IMR-90 (cell line): ENCODE data around the gene HOGA1. TPM values are rescaled to one million over a fixed set of nuclear protein-coding genes. Genes with fewer than 3 reads are reported as not detected.

Experiments used
- ATAC-seq: fragments of 200-7000 bp; cut with Tn5 transposase; 2 replicates; pipeline ENCODE4 v1.9.1; 2020; ENCODE audit warnings: low read depth, mild to moderate bottlenecking, moderate library complexity
- BruUV-seq: library from RNA; stranded (reverse); fragments of 400-500 nt; replicated peaks from 2 replicates; lab custom pipeline; 2021; lab: Mats Ljungman, UMichigan
- CTCF ChIA-PET: fragments of 300-600 bp; formaldehyde crosslinking; extraction: SDS; loops from one replicate; lab custom pipeline; 2021; ENCODE audit warnings: antibody characterized with exemption; lab: Yijun Ruan, JAX
- POLR2A ChIA-PET: fragments of 300-600 bp; sonication (Branson Sonifier 250); formaldehyde crosslinking; loops from one replicate; lab custom pipeline; 2022; ENCODE audit warnings: antibody characterized with exemption; ENCODE audit not compliant: unreplicated experiment; lab: Charles Lee
- DNase-seq: peaks from one replicate; pipeline ENCODE4 v3.0.0; 2013
- H2AFZ ChIP-seq: replicated peaks from 2 replicates; pipeline ENCODE3; 2013; ENCODE audit warnings: low read length, mild to moderate bottlenecking; ENCODE audit not compliant: poor library complexity
- H2AK5ac ChIP-seq: 2 replicates; pipeline ENCODE4 v1.6.1; 2013; ENCODE audit warnings: low read depth, low read length, inconsistent platforms
- H2AK9ac ChIP-seq: replicated peaks from 2 replicates; pipeline ENCODE3; 2013; ENCODE audit warnings: mild to moderate bottlenecking, low read depth, low read length, moderate library complexity; ENCODE audit not compliant: poor library complexity
- H2BK120ac ChIP-seq: 2 replicates; pipeline ENCODE4 v1.6.1; 2013; ENCODE audit warnings: low read depth, low read length, inconsistent platforms
- H2BK15ac ChIP-seq: 3 replicates; pipeline ENCODE4 v1.6.1; 2013; ENCODE audit warnings: low read depth, low read length, inconsistent platforms
- H2BK20ac ChIP-seq: 2 replicates; pipeline ENCODE4 v1.6.1; 2013; ENCODE audit warnings: low read depth, mild to moderate bottlenecking, inconsistent platforms, low read length, moderate library complexity
- H2BK5ac ChIP-seq: 2 replicates; pipeline ENCODE4 v1.6.1; 2013; ENCODE audit warnings: mild to moderate bottlenecking, low read depth, low read length, inconsistent platforms; ENCODE audit not compliant: poor library complexity, severe bottlenecking
- H3K14ac ChIP-seq: replicated peaks from 2 replicates; pipeline ENCODE4 v1.6.1; 2013; ENCODE audit warnings: low read depth, low read length, inconsistent platforms
- H3K18ac ChIP-seq: 2 replicates; pipeline ENCODE4 v1.6.1; 2013; ENCODE audit warnings: low read depth, low read length, control low read depth
- H3K23ac ChIP-seq: 2 replicates; pipeline ENCODE4 v1.6.1; 2013; ENCODE audit warnings: low read depth, low read length, inconsistent platforms
- H3K27ac ChIP-seq: 2 replicates; pipeline ENCODE4 v1.5.1; 2013; ENCODE audit warnings: mild to moderate bottlenecking, control low read depth, low read length; ENCODE audit not compliant: insufficient read depth
- H3K27me3 ChIP-seq: 2 replicates; pipeline ENCODE4 v1.6.1; 2013; ENCODE audit warnings: low read length; ENCODE audit not compliant: control insufficient read depth, insufficient read depth
- H3K36me3 ChIP-seq: 2 replicates; pipeline ENCODE4 v1.6.1; 2013; ENCODE audit warnings: low read length, mixed read lengths; ENCODE audit not compliant: control insufficient read depth, insufficient read depth
- H3K4ac ChIP-seq: 2 replicates; pipeline ENCODE4 v1.6.1; 2013; ENCODE audit warnings: low read depth, low read length, inconsistent platforms
- H3K4me1 ChIP-seq: 2 replicates; pipeline ENCODE4 v1.6.1; 2013; ENCODE audit warnings: low read length, mixed read lengths; ENCODE audit not compliant: control insufficient read depth, insufficient read depth
- H3K4me2 ChIP-seq: 2 replicates; pipeline ENCODE4 v1.6.1; 2013; ENCODE audit warnings: low read depth, mild to moderate bottlenecking, control low read depth, low read length, moderate library complexity
- H3K4me3 ChIP-seq: 2 replicates; pipeline ENCODE4 v1.5.1; 2013; ENCODE audit warnings: low read depth, mild to moderate bottlenecking, control low read depth, low read length, moderate library complexity; ENCODE audit not compliant: insufficient read depth
- H3K56ac ChIP-seq: 2 replicates; pipeline ENCODE4 v1.6.1; 2013; ENCODE audit warnings: low read length, inconsistent platforms; ENCODE audit not compliant: insufficient read depth; ENCODE audit errors: extremely low read depth
- H3K79me1 ChIP-seq, 2 experiments: 2 replicates each; pipeline ENCODE4 v1.6.1; 2013; ENCODE audit warnings: low read length in 2 of 2, inconsistent platforms in 1 of 2, low read depth in 1 of 2
- H3K9ac ChIP-seq: 2 replicates; pipeline ENCODE4 v1.6.1; 2013; ENCODE audit warnings: low read depth, low read length, control low read depth
- H3K9me1 ChIP-seq: 2 replicates; pipeline ENCODE4 v1.6.1; 2013; ENCODE audit warnings: low read length, inconsistent platforms; ENCODE audit not compliant: insufficient read depth
- H3K9me3 ChIP-seq: 2 replicates; pipeline ENCODE4 v1.6.1; 2013; ENCODE audit warnings: low read length; ENCODE audit not compliant: control insufficient read depth, insufficient read depth
- H4K20me1 ChIP-seq: 2 replicates; pipeline ENCODE4 v1.6.1; 2013; ENCODE audit warnings: low read length, inconsistent platforms; ENCODE audit not compliant: insufficient read depth
- H4K5ac ChIP-seq: 2 replicates; pipeline ENCODE4 v1.6.1; 2013; ENCODE audit warnings: mild to moderate bottlenecking, low read depth, low read length, control low read depth
- H4K8ac ChIP-seq, 2 experiments: 2 replicates each; pipeline ENCODE4 v1.6.1; 2013; ENCODE audit warnings: low read depth in 2 of 2, low read length in 2 of 2, control low read depth in 1 of 2, inconsistent platforms in 1 of 2
- H4K91ac ChIP-seq: 2 replicates; pipeline ENCODE4 v1.6.1; 2013; ENCODE audit warnings: low read depth, low read length, inconsistent platforms; ENCODE audit not compliant: insufficient read depth
- BHLHE40 ChIP-seq: fragments of 150-350 bp; IDR thresholded peaks from 2 replicates; pipeline ENCODE4 v1.6.1; 2016; ENCODE audit warnings: mild to moderate bottlenecking, low read depth, low read length
- ELK1 ChIP-seq: fragments of 150-350 bp; IDR thresholded peaks from 2 replicates; pipeline ENCODE4 v1.6.1; 2016; ENCODE audit warnings: low read depth, mild to moderate bottlenecking, low read length, moderate library complexity, borderline replicate concordance
- FOS ChIP-seq: fragments of 150-350 bp; IDR thresholded peaks from 2 replicates; pipeline ENCODE4 v1.6.1; 2016; ENCODE audit warnings: low read depth, low read length
- MAFK ChIP-seq: IDR thresholded peaks from 2 replicates; pipeline ENCODE4 v1.6.1; 2012; ENCODE audit warnings: low read depth, low read length, improper control_type of control experiment
- MAZ ChIP-seq: IDR thresholded peaks from 2 replicates; pipeline ENCODE4 v1.6.1; 2012; ENCODE audit warnings: low read depth, mild to moderate bottlenecking, low read length, improper control_type of control experiment, moderate library complexity, borderline replicate concordance
- MXI1 ChIP-seq: IDR thresholded peaks from 2 replicates; pipeline ENCODE4 v1.6.1; 2012; ENCODE audit warnings: low read depth, mild to moderate bottlenecking, low read length, moderate library complexity, borderline replicate concordance
- POLR2A ChIP-seq: IDR thresholded peaks from 2 replicates; pipeline ENCODE4 v1.6.1; 2012; ENCODE audit warnings: mild to moderate bottlenecking, low read depth, low read length
- RCOR1 ChIP-seq: IDR thresholded peaks from 2 replicates; pipeline ENCODE4 v1.6.1; 2012; ENCODE audit warnings: mild to moderate bottlenecking, low read length, improper control_type of control experiment; ENCODE audit not compliant: insufficient replicate concordance
- WGBS, 2 experiments: methylation state at CpG; one replicate each; pipeline versions ENCODE4 v1.1.5 to v1.1.7; 2013; ENCODE audit warnings: missing lambda C conversion rate in 2 of 2; ENCODE audit not compliant: insufficient read length in 1 of 2; ENCODE audit errors: extremely low coverage in 2 of 2; 5-methylcytosine and 5-hydroxymethylcytosine counted together
- dilution Hi-C: fragments of 300-500 bp; cut with HindIII; formaldehyde crosslinking; loops from one replicate; pipeline ENCODE4 v1.14.3; 2018; ENCODE audit warnings: low sequenced_read_pairs; ENCODE audit not compliant: unreplicated experiment
- in situ Hi-C: fragments of 300-500 bp; cut with MboI; formaldehyde crosslinking; loops from 3 replicates; pipeline ENCODE4 v1.14.3; 2019; ENCODE audit warnings: low sequenced_read_pairs, inconsistent platforms, mixed read lengths
- intact Hi-C: fragments of 100-400 bp; cut with micrococcal nuclease; formaldehyde crosslinking; loops from 2 replicates; pipeline ENCODE4 v1.10.0; 2022
- polyA plus RNA-seq, 3 experiments: library from polyadenylated mRNA; depleted of rRNA; stranded (reverse); fragments of >200 nt; gene quantifications; 2 replicates each; pipeline ENCODE4 v1.2.3, GENCODE V29; 2012; ENCODE audit warnings: low replicate concordance in 1 of 3
- total RNA-seq: library from RNA; depleted of rRNA; stranded (reverse); fragments of >200 nt; gene quantifications from 2 replicates; pipeline ENCODE4 v1.2.3, GENCODE V29; 2012

Gene HOGA1
- total and polyA plus RNA-seq, 2 of the 4 experiments (the other 2 are of a cell fraction) = 0.36 to 0.41 TPM

DNA sequence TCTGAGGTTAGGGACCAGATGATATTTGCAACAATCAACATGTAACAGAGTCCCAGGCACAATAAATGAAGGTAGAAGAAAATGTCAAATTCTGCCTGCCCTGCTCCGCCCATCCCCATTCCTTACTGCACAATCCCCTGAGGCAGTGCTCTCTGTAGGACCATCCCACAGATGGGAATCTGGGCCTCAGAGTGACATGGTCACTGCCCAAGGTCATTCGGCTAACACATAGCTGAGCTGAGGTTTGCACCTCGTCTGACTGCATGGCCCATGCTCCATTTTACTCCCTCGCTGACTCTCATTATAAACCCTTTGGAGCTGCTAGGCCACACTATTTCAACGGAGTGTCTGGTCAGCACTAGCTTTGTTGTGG, 1.2 kb downstream of the HOGA1 start:
- Histone ChIP-seq H3K9ac (no peak overlapping the region), H2BK120ac (no peak overlapping the region), H2AFZ (peak overlapping the region; percentile 26), H3K23ac (no peak overlapping the region), H2AK9ac (no peak overlapping the region), H3K9me1 (0 out of 2 replicates have a peak, but pooled peaks cover 6% of the 10 kb centered on the region), H3K27me3 (no peaks in the 10 kb centered on the region), H3K36me3 (no peaks in the 10 kb centered on the region), H2AK5ac (no peak overlapping the region), H3K4me2 (no peak overlapping the region), H3K79me1 (no peaks in the 10 kb centered on the region), H3K4me1 (peaks cover 3% of the 10 kb centered on the region; the same call in 1 of the 2 replicates), H3K14ac (no peak overlapping the region), H3K4me3 (no peak overlapping the region), H3K9me3 (no peaks in the 10 kb centered on the region), H4K20me1 (no peaks in the 10 kb centered on the region), H3K27ac (no peak overlapping the region), H4K5ac (no peak overlapping the region), H2BK5ac (no peak overlapping the region), H4K8ac (no peak overlapping the region), H3K18ac (no peak overlapping the region), H2BK15ac (no peak overlapping the region), H3K56ac (no peak overlapping the region), H4K91ac (no peak overlapping the region), H2BK20ac (no peak overlapping the region), H3K4ac (no peak overlapping the region)
- ChIA-PET POLR2A (no interaction called here), CTCF (interaction anchor here (1.2 kb wide), 1 partner anchor 27 kb away, joined by 3 read pairs; no protein-coding TSS in a partner anchor)
- dilution Hi-C loops (no loop called here), in situ Hi-C loops (no loop called here), intact Hi-C loops (no loop called here)
- 77% methylated on average over 4 of the region's 5 CpGs; no CpG with 5 or more reads in 1 of the 2 experiments for WGBS, 2 experiments
- no peak for ATAC-seq
- no peak for TF ChIP-seq BHLHE40
- TF ChIP-seq POLR2A = no peak
- TF ChIP-seq RCOR1 = no peak
- no peak for TF ChIP-seq MXI1
- no peak for TF ChIP-seq MAFK
- no peak for TF ChIP-seq ELK1
- no peak for TF ChIP-seq FOS
- TF ChIP-seq MAZ = no peak
- DNase-seq = no peak
- BruUV-seq = no TSS peak
